SIG-M5 treated with dmso at 0.1 percent for 504 hours (cell line): ENCODE results near the gene WAC.

ENCODE experiments used
- DNase-seq: peaks from one replicate; lab custom pipeline; 2025; ENCODE audit not compliant: unreplicated experiment; lab: John Stamatoyannopoulos, UW

Gene WAC

GRCh38 chr10:28523725-28524252 is 9.1 kb upstream of the WAC start:
- no peak for DNase-seq

- no peak for DNase-seq
Observed at GRCh38 chr10:28530751-28531150, 2.2 kb upstream of the WAC start.

DNA sequence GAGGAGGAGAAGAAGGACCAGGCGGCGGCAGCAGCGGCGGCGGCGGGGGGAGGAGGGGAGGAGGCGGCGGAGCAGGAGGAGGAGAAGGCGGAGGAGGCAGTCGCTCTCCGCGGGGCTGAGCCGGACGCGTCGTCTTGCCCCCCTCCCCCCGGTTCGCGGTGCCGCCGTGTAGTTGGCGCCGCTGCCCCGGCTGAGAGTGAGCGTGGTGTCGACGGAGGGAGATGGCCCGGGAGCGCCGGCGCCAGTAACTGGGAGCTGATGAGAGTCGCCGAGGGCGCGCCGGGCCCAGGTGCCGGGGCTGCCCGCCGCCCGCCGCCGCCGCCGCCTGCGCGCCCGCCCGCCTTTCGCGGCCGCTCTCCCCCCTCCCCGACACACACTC is 257 bp downstream of the WAC start:
- no peak for DNase-seq

DNA sequence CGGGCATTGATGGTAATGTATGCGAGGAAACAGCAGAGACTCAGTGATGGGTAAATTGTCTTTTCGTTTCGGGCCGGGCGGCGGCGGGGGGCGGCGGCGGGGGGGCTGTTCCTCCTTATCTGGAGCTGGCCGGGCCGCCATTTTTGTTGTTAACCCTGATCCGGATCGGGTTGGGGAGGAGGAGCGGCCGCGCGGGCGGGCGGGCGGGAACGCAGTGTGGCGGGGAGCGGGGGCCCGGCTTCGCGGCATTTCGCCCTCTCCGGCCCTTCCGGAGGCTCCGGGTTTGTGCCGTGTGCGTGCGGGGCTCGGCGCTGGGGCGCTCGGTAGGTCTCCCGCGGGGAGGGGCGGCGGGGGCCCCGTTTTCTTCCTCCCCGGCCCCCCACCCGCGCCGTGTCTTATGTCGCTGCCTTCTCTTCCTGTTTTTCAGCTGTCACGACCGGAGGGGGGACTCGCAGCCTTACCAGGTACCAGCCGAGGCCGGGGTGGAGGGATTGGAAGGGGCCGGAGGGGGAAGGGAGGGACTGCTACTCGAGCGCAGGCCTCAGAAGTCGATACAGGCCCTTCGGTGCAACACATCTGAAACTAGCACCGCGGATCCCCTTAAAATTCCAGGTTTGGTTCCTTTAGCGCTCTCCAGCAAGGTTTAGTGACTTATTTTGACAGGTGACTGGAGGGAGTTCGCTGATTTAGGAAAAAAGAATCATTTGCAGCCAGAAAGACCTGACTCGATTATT is 820 bp downstream of the WAC start:
- DNase-seq = no peak

GRCh38 chr10:28535846-28536245 is 2.9 kb downstream of the WAC start:
- DNase-seq = no peak

GRCh38 chr10:28538595-28538994 is 5.7 kb downstream of the WAC start:
- DNase-seq = no peak

- no peak for DNase-seq
Observed at GRCh38 chr10:28540145-28540544, 7.2 kb downstream of the WAC start.

- DNase-seq = no peak
Observed at GRCh38 chr10:28541717-28542365, 8.9 kb downstream of the WAC start.

DNA sequence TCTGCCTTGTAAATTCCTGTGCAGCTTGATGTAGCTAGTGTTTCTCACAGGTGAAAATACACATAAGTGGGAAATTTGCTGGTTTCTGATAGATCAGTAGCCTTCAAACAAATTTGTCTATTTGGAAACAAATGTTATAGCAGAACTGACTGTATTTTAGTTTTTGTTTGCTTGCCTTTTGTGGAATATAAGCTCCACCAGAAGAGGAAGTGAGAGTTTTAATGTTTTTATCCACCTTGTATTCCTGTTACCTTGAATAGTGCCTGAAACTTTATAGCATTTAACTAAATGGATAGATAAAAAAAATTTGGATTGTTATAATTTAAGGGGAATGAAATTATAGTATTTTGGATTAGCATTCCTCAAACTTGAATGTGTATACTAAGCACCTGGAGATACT is 9.8 kb downstream of the WAC start:
- no peak for DNase-seq

DNA sequence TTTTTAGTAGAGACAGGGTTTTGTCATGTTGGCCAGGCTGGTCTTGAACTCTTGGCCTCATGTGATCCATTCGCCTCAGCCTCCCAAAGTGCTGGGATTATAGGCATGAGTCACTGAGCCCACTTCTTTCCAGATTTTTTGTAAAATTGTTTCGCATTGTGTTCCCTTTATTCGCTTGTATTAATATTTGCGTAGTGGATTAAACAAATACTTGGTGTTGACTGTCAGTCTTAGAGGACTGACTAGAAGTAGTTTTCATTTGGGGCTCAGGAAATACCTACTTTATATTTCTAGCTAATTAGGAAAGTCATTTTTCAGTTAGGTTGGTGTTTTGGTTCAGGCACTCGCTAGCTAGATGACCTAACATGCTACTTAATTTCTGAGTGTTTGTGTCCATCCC is 11.1 kb downstream of the WAC start:
- DNase-seq = no peak

- DNase-seq = no peak
Observed at GRCh38 chr10:28545967-28546644, 13.2 kb downstream of the WAC start.

GRCh38 chr10:28548781-28549498 is 16.0 kb downstream of the WAC start:
- no peak for DNase-seq

DNA sequence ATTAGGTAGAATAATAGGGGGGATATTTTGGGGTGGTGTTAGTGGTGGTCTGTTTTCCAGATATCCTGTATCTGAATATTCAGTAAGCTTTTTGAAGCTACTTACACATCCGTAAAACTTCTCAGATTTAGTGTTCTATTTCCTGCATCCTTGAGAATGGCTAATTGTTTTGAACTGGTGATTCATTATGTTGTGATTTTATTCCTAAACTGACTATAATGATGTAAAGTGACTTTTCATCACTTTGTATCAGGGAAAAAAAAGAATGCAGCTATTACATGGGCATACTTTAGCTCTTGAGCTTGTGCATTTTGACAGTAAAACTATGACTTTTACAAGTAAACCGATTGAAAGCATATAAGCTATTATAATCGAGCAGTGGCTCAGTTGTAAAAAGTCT is 18.2 kb downstream of the WAC start:
- no peak for DNase-seq

GRCh38 chr10:28552775-28553174 is 19.9 kb downstream of the WAC start:
- no peak for DNase-seq

DNA sequence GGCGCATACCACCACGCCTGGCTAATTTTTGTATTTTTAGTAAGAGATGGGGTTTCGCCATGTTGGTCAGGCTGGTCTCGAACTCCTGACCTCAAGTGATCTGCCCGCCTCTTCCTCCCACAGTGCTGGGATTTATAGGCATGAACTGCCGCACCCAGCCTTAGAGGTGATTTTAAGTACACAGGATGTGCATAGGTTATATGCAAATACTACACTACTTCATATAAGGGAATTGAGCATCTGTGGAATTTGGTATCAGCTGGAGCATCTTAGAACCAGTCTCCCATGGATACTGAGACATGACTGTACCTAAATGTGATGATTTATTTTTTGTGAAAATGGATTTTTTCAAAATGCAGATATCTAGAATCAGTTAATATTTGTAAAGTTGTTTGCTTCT is 21.1 kb downstream of the WAC start:
- no peak for DNase-seq

DNA sequence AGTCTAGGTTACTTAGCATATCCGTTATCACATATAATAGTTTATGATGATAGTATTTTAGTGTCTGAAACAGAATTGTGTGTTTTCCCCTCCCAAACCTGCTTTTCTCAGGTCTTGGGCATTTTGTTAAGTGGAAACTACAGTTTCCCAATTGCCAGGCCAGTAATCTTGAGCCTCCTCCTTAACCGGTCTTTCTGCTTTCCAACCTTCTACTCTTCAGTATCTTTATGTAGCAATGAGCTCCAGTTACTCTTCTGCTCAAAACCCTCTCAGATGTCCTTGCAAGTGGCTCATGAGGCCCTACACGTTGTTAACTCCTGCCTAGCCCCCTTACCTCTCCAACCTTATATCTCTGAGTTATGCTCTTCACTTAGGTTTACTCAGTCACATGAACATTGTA is 22.0 kb downstream of the WAC start:
- DNase-seq = no peak

DNA sequence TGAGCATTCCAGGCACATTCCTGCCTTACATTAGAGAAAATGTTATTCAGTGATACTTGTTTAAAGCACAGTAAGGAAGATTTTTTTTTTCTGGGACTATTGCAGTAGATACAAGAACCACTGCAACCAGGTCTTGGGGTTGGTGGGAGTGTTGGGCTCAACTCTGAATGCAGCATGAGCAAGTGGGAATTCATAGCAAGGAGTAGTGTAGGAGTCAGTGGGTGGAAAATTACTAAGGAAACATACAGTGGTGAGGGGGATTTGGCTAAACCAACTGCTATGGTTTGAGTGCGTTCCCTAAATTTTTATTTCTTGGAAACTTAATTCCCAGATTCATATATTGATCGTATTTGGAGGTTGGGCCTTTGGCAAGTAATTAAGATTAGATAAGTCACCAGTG is 22.4 kb downstream of the WAC start:
- no peak for DNase-seq

GRCh38 chr10:28556142-28556541 is 23.2 kb downstream of the WAC start:
- DNase-seq = no peak

GRCh38 chr10:28558186-28558585 is 25.3 kb downstream of the WAC start:
- no peak for DNase-seq

GRCh38 chr10:28558923-28559508 is 26.1 kb downstream of the WAC start:
- peak; percentile 52 for DNase-seq

- no peak for DNase-seq
Observed at GRCh38 chr10:28559618-28560017, 26.7 kb downstream of the WAC start.
